HEK293 (cell line): ENCODE measurements around the gene SERPING1.

ENCODE experiments used
- CTCF ChIA-PET: fragments of 350-600 bp; formaldehyde crosslinking; extraction: SDS; loops from one replicate; lab custom pipeline; 2021; ENCODE audit warnings: antibody characterized with exemption; lab: Yijun Ruan, JAX
- POLR2A ChIA-PET: fragments of 300-600 bp; formaldehyde crosslinking; extraction: SDS; loops from one replicate; lab custom pipeline; 2020; ENCODE audit warnings: antibody characterized with exemption, inconsistent platforms; lab: Yijun Ruan, JAX
- H3K27ac ChIP-seq: fragments of 200-500 bp; sonication (Bioruptor generic); 2 replicates; pipeline ENCODE4 v1.5.1; 2014; ENCODE audit warnings: low read depth, low read length, control low read depth, inconsistent platforms; ENCODE audit errors: extremely low read depth
- H3K36me3 ChIP-seq, 2 experiments: fragments of 200-500 bp in 1 of 2; sonication (Bioruptor generic) in 1 of 2; 1 replicate in 1 of 2; 2 replicates in 1 of 2; pipeline ENCODE4 v1.5.1; 2014 to 2017; ENCODE audit warnings: inconsistent platforms in 2 of 2, low read length in 2 of 2; ENCODE audit not compliant: control insufficient read depth in 2 of 2, insufficient read depth in 1 of 2
- H3K4me1 ChIP-seq: fragments of 200-500 bp; sonication (Bioruptor generic); 2 replicates; pipeline ENCODE4 v1.5.1; 2014; ENCODE audit warnings: mild to moderate bottlenecking, low read length, inconsistent platforms; ENCODE audit not compliant: control insufficient read depth, insufficient read depth
- H3K4me3 ChIP-seq: 2 replicates; pipeline ENCODE4 v1.5.1; 2011; ENCODE audit warnings: low read depth, mild to moderate bottlenecking, control low read depth, low read length, moderate library complexity
- H3K9me3 ChIP-seq: fragments of 200-500 bp; sonication (Bioruptor generic); 2 replicates; pipeline ENCODE4 v1.5.1; 2014; ENCODE audit warnings: low read depth, low read length, inconsistent platforms; ENCODE audit not compliant: control insufficient read depth, insufficient read depth
- MYNN ChIP-seq: fragments of 450-650 bp; formaldehyde crosslinking; IDR thresholded peaks from 2 replicates; pipeline ENCODE4 v1.5.1; 2016; ENCODE audit warnings: missing biosample characterization, missing genetic modification characterization, borderline replicate concordance
- PRDM2 ChIP-seq: fragments of 450-650 bp; formaldehyde crosslinking; IDR thresholded peaks from 2 replicates; pipeline ENCODE4 v1.5.1; 2016; ENCODE audit warnings: missing biosample characterization, missing genetic modification characterization, borderline replicate concordance
- SCRT1 ChIP-seq: fragments of 450-650 bp; formaldehyde crosslinking; IDR thresholded peaks from 2 replicates; pipeline ENCODE4 v1.5.1; 2016; ENCODE audit warnings: missing biosample characterization, missing genetic modification characterization, borderline replicate concordance
- ZNF155 ChIP-seq: fragments of 450-650 bp; formaldehyde crosslinking; IDR thresholded peaks from 2 replicates; pipeline ENCODE4 v1.5.1; 2016; ENCODE audit warnings: missing biosample characterization, missing genetic modification characterization
- ZNF169 ChIP-seq: fragments of 450-650 bp; formaldehyde crosslinking; IDR thresholded peaks from 2 replicates; pipeline ENCODE4 v1.5.1; 2016; ENCODE audit warnings: missing biosample characterization, missing genetic modification characterization
- ZNF2 ChIP-seq: fragments of 450-650 bp; formaldehyde crosslinking; IDR thresholded peaks from 2 replicates; pipeline ENCODE4 v1.5.1; 2016; ENCODE audit warnings: missing biosample characterization, missing genetic modification characterization
- ZNF366 ChIP-seq: fragments of 450-650 bp; formaldehyde crosslinking; conservative IDR thresholded peaks from 2 replicates; pipeline ENCODE4 v1.5.1; 2016; ENCODE audit warnings: missing biosample characterization, missing genetic modification characterization
- ZNF404 ChIP-seq: fragments of 450-650 bp; formaldehyde crosslinking; IDR thresholded peaks from 2 replicates; pipeline ENCODE4 v1.5.1; 2017; ENCODE audit warnings: missing biosample characterization, missing genetic modification characterization
- ZNF473 ChIP-seq: fragments of 450-650 bp; formaldehyde crosslinking; IDR thresholded peaks from 2 replicates; pipeline ENCODE4 v1.5.1; 2017; ENCODE audit warnings: missing biosample characterization, missing genetic modification characterization
- ZNF530 ChIP-seq: fragments of 450-650 bp; formaldehyde crosslinking; IDR thresholded peaks from 2 replicates; pipeline ENCODE4 v1.5.1; 2016; ENCODE audit warnings: low read depth, missing biosample characterization, missing genetic modification characterization
- ZNF555 ChIP-seq: fragments of 450-650 bp; formaldehyde crosslinking; conservative IDR thresholded peaks from 2 replicates; pipeline ENCODE4 v1.5.1; 2017; ENCODE audit warnings: missing biosample characterization, mild to moderate bottlenecking, missing genetic modification characterization, inconsistent platforms
- ZNF658 ChIP-seq: fragments of 450-650 bp; formaldehyde crosslinking; IDR thresholded peaks from 2 replicates; pipeline ENCODE4; 2016; ENCODE audit warnings: missing biosample characterization, missing genetic modification characterization
- ZSCAN16 ChIP-seq: fragments of 450-650 bp; formaldehyde crosslinking; IDR thresholded peaks from 2 replicates; pipeline ENCODE4 v1.5.1; 2016; ENCODE audit warnings: missing biosample characterization, missing genetic modification characterization
- TF ChIP-seq, protein P1 (sequence below): fragments of 450-650 bp; formaldehyde crosslinking; IDR thresholded peaks from 2 replicates; pipeline ENCODE4 v1.5.1; 2016; ENCODE audit warnings: missing biosample characterization, missing genetic modification characterization
- TF ChIP-seq, protein P2 (sequence below): fragments of 450-650 bp; formaldehyde crosslinking; IDR thresholded peaks from 2 replicates; pipeline ENCODE4 v1.5.1; 2016; ENCODE audit warnings: missing biosample characterization, missing genetic modification characterization
- TF ChIP-seq, protein P3 (sequence below): fragments of 450-650 bp; formaldehyde crosslinking; IDR thresholded peaks from 2 replicates; pipeline ENCODE4 v1.5.1; 2016; ENCODE audit warnings: missing biosample characterization, missing genetic modification characterization

SERPING1 gene

DNA sequence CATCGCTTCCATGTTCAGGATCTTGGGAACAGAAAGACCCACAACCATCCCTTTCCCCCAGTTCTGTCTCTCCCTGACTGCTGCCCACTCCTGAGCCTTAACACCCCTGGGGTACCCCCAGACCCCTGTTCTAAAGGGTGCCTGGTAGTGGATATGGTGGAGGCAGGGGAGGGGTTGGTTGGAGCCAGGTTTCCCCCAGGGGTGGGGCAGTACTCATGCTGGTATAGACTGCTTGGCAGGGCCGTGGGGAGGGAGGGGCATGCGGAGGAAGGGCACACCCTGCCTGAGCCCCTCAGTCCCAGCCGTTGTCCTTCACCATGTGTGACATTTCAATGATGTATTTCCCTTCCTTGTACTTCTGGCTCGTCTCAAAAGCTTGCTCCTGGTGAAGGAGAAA, 48.2 kb downstream of the SERPING1 start (continued):
- no peak for TF ChIP-seq PRDM2 (tag by site-specific recombination)
- TF ChIP-seq, protein P1, sequence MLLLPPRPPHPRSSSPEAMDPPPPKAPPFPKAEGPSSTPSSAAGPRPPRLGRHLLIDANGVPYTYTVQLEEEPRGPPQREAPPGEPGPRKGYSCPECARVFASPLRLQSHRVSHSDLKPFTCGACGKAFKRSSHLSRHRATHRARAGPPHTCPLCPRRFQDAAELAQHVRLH = no peak
- TF ChIP-seq ZNF2 (tag by site-specific recombination) = no peak
- TF ChIP-seq ZNF404 (tag by site-specific recombination) = no peak
- TF ChIP-seq ZNF555 = no peak

DNA sequence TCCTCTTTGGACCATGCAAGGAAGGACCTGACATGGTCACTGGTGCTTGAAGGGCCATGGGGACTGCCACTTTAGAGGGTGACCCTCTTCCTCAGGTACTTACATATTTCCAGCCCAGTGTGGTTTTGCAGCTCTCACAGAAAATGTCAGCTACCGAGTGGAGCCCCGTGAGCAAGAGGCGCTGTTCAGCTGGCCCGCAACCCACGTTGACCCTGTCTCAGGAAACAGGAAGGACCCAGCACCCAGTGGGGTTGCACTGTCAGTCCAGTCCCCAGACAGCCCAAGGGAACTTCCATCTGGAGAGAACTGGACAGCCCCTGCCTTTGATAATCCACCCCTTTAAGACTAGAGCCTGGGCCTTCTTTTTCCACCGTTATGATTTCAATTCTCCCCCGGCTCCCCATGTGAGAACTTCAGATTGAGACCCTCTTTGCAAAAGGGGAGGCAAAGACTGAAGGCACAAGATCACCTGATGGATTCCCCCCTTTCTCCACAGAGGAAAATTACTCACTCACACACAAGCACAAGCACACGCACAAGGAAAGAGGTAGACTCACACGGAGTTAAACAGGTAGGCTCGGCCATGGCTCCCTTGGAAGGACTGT, 48.8 kb downstream of the SERPING1 start:
- Histone ChIP-seq H3K4me1 (0 out of 2 replicates have a peak, but pooled peaks cover 6% of the 10 kb centered on the region), H3K4me3 (no peak overlapping the region), H3K9me3 (no peaks in the 10 kb centered on the region), H3K36me3 (no peaks in the 10 kb centered on the region), H3K27ac (no peak overlapping the region)
- no peak for TF ChIP-seq MYNN (tag by site-specific recombination)
- TF ChIP-seq ZNF155 (tag by site-specific recombination) = no peak
- no peak for TF ChIP-seq ZNF366 (tag by site-specific recombination)
- TF ChIP-seq ZNF658 (tag by site-specific recombination) = no peak
- no peak for TF ChIP-seq SCRT1 (tag by site-specific recombination)
- no peak for TF ChIP-seq ZNF530 (tag by site-specific recombination)
- TF ChIP-seq, protein P2, sequence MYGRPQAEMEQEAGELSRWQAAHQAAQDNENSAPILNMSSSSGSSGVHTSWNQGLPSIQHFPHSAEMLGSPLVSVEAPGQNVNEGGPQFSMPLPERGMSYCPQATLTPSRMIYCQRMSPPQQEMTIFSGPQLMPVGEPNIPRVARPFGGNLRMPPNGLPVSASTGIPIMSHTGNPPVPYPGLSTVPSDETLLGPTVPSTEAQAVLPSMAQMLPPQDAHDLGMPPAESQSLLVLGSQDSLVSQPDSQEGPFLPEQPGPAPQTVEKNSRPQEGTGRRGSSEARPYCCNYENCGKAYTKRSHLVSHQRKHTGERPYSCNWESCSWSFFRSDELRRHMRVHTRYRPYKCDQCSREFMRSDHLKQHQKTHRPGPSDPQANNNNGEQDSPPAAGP = no peak
- no peak for TF ChIP-seq ZNF169 (tag by site-specific recombination)
- TF ChIP-seq ZSCAN16 (tag by site-specific recombination) = no peak
- TF ChIP-seq, protein P3, sequence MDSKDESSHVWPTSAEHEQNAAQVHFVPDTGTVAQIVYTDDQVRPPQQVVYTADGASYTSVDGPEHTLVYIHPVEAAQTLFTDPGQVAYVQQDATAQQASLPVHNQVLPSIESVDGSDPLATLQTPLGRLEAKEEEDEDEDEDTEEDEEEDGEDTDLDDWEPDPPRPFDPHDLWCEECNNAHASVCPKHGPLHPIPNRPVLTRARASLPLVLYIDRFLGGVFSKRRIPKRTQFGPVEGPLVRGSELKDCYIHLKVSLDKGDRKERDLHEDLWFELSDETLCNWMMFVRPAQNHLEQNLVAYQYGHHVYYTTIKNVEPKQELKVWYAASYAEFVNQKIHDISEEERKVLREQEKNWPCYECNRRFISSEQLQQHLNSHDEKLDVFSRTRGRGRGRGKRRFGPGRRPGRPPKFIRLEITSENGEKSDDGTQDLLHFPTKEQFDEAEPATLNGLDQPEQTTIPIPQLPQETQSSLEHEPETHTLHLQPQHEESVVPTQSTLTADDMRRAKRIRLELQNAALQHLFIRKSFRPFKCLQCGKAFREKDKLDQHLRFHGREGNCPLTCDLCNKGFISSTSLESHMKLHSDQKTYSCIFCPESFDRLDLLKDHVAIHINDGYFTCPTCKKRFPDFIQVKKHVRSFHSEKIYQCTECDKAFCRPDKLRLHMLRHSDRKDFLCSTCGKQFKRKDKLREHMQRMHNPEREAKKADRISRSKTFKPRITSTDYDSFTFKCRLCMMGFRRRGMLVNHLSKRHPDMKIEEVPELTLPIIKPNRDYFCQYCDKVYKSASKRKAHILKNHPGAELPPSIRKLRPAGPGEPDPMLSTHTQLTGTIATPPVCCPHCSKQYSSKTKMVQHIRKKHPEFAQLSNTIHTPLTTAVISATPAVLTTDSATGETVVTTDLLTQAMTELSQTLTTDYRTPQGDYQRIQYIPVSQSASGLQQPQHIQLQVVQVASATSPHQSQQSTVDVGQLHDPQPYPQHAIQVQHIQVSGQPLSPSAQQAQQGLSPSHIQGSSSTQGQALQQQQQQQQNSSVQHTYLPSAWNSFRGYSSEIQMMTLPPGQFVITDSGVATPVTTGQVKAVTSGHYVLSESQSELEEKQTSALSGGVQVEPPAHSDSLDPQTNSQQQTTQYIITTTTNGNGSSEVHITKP (tag by site-specific recombination) = no peak
- no peak for TF ChIP-seq ZNF473 (tag by site-specific recombination)
- ChIA-PET POLR2A (interaction anchor here (0.5 to 1.2 kb wide), 4 partner anchors 32 to 153 kb away, joined by 3 to 4 read pairs (median 3); partner anchors contain the start of genes MED19 and TMX2), CTCF (interaction anchor here (0.5 to 8.6 kb wide), 7 partner anchors 12 to 296 kb away, joined by 3 to 183 read pairs (median 4); partner anchors contain the start of gene UBE2L6)
